NCI-H1092 treated with DMSO at 0.1 percent for 48 hours (cell line): ENCODE measurements around the gene PLD3.
A peak's percentile ranks its signal among the peaks of the same experiment; 100 is the strongest.

Experiments used
- DNase-seq: peaks from one replicate; lab custom pipeline; 2025; lab: John Stamatoyannopoulos, UW

Gene PLD3

DNA sequence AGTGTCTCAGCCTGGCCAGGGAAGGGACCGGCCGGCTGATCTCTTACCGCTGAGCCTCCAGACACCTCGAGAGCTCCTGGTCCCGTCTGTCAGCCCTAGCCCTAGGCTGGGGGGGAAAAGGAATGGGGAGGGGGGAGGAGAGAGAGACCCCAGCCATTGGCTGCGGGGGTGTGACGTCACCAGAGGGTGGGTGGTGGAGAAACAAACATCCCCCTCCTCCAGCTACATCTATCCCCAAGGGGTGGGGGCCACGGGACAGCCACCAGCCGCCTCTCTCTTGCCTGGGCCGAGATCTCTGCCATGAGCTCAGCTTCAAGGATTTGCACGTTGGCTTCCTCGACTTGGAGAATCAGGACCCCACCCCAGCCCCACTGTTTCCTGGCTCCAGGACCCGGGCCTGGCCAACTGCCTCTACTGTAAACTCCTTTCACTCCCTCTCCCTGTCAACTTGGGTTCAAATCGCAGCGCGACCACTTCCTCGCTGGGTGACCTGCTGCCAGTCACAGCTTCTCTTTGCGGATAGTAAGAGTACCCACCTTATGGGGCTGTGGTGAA, 64.9 kb downstream of the PLD3 start, which contains the start of gene PRX:
Gene PRX (minus strand): TSS at position 88 of the 555 bp plus-strand sequence. CDS start 5,446 bp downstream, outside the sequence.
- DNase-seq, result no peak

DNA sequence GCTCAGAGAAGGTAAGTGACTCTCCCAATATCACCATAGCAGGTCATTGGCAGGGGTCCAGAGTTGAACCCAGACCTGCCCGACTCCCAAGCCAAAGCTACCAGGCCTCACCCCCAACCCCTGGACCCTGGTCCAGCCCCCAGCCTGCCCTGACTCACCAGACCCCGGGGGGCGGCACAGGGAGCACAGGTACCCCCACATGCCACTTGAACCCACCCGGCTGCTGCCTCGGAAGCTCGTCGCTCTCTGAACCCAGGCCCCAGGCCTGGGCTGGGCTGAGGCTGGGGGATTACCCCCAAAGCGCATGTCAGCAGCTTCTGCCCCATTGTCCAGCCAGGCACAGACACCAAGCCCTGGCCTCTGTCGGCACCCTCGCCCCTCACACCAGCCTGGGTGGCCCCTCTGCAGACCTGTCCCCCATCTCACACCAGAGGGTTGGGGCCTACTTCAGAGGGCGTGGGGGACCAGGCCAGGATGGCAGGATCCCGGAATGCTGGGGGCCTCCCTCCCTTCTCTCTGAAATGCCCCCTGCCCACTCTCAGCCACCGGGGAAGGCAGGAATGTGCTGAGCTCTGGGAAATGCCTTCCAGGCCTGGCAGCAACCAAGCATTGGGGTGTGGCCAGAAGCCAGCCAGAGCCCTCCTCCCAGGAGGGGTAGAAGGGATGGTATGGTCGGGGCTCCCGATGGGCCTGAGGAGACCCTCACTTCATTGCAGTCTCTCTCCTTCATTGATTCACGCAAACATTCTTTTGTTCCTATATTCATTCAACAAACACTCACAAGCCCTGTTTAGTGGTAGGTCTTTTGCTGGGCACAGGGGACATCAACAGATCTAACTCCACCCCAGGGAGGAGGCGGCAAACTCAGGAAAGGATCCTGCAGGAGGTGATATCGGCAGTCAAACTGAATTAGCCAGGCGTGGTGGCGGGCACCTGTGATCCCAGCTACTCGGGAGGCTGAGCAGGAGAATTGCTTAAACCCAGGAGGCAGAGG, 66.3 kb downstream of the PLD3 start:
- DNase-seq, result no peak

DNA sequence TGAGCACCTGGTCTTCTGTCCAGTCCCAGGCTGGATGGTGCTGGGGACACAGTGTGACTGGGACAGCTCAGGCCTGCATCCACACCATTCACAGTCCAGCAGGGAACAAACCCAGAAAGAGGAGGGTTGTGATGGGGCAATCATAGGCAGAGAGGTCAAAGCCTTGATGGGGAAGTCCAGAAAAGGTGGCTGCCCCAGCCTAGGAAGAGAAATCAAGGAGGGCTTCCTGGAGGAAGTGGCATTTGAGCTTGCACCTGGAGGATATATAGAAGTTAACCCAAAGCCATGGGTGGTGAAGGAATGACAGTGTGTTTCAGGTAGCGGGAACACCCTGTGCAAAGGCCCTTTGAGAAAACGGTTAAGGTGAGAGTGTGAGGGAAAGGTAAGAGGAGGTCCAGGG, 67.3 kb downstream of the PLD3 start:
- no peak for DNase-seq

DNA sequence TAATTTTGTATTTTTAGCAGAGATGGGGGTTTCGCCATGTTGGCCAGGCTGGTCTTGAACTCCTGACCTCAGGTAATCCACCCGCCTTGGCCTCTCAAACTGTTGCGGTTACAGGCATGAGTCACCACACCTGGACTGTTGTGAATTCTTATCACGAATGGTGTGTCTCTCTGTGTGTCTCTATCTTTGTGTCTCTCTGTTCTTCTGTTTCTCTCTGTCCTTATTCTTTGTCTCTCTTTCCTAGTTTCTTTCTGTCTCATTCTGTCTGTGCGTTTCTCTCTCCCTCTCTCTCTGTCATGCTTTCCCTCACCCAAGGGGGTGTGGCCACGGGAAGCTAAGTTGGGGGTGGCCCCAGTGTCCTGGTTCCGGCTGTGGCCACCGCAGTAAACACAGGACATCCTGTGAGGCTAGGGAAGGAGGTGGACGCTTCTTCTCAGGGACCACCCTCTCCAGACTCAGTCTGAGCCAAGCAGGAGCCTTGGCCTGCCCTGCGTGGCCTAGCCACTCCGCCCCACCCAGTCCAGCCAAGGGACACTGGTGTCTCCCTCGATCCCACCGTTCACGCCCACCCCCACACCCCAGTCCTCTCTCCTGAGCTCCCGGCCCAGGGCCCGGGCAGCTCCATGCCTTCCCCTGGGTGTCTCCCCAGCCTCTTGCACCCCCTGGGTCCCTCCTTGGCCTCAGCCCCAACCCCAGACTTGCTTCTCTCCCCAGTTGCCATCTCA, 68.6 kb downstream of the PLD3 start:
- DNase-seq, result no peak

DNA sequence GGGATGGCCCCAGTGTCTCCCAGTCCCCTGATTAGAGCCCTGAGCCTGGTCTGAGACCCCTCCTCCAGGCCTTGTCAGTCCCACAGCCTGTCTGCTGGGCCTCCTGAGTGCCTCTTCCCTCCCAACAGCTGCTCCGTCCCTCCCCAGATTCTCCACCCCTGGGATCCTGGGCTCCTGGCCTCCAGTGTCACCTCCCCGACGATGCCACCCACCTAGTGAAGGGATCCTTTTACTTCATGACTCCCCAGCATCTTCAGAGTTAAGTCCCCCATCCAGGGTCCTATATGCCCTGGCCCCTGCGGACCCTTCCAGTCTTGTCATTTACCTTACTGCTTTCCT, 69.1 kb downstream of the PLD3 start:
- DNase-seq, result no peak

DNA sequence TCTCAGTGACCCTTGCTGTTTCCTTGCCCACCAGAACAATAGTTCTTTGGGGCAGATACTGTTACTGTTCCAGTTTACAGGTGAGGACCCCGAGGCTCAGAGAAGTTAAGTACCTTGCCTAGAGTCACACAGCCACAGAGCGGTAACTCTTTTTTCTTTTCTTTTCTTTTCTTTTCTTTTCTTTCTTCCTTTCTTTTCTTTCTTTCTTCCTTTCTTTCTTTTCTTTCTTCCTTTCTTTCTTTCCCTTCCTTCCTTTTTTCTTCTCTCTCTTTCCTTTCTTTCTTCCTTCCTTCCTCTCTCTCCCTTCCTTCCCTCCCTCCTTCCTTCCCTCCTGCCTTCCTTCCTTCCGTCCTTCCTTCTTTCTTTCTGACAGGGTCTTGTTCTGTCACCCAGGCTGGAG, 69.5 kb downstream of the PLD3 start:
- no peak for DNase-seq

DNA sequence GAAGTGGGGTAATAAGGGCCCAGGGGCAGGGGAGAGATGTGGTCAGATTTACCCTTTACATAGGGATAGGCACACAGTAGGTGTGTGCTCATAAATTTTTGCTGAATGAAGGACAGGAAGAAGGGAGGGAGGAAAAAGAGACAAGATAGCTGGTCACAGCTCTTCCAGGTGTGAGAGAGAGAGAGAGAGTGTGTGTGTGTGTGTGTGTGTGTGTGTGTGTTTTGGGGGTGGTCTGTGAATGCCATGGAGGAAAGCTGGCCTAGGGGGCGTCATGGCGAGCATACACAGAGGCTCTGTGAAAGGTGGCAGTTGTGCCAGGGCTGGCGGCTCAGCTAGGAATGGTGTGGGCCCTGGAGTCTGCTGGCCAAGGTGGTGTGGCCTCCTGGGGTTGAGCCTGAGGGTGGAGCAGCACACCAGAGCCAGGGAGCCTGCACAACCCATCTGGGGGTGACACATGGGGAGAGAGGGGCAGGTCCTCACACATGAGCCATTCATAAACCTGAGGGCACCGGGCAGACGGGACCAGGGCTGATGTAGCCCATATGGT, 70.6 kb downstream of the PLD3 start:
- DNase-seq, result no peak

DNA sequence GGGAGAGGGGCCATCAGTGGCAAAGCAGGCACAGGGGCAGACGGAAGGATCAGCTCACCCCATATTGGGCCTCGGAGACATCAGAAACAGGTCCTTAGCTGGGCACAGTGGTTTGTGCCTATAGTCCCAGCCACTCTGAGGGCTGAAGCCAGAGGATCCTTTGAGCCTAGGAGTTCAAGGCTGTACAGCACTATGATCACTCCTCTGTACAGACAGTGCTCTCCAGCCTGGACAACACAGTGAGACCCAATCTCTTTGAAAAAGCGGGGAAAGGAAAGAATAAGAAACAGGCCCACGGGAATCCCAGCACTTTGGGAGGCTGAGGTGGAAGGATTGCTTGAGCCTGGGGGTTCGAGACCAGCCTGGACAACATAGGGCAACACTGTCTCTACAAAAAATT, 71.3 kb downstream of the PLD3 start:
- DNase-seq, result no peak

DNA sequence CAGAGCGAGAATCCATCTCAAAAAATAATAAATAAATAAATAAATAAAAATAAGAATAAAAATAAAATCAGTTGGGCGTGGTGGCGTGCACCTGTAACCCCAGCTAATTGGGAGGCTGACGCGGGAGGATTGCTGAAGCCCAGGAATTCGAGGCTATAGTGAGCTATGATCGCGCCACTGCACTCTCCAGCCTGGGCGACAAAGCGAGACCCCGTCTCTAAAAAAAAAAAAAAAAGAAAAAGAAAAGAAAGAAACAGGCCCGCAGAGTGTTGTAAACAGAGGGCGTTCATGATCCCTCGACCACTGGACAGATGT, 71.9 kb downstream of the PLD3 start:
- no peak for DNase-seq

DNA sequence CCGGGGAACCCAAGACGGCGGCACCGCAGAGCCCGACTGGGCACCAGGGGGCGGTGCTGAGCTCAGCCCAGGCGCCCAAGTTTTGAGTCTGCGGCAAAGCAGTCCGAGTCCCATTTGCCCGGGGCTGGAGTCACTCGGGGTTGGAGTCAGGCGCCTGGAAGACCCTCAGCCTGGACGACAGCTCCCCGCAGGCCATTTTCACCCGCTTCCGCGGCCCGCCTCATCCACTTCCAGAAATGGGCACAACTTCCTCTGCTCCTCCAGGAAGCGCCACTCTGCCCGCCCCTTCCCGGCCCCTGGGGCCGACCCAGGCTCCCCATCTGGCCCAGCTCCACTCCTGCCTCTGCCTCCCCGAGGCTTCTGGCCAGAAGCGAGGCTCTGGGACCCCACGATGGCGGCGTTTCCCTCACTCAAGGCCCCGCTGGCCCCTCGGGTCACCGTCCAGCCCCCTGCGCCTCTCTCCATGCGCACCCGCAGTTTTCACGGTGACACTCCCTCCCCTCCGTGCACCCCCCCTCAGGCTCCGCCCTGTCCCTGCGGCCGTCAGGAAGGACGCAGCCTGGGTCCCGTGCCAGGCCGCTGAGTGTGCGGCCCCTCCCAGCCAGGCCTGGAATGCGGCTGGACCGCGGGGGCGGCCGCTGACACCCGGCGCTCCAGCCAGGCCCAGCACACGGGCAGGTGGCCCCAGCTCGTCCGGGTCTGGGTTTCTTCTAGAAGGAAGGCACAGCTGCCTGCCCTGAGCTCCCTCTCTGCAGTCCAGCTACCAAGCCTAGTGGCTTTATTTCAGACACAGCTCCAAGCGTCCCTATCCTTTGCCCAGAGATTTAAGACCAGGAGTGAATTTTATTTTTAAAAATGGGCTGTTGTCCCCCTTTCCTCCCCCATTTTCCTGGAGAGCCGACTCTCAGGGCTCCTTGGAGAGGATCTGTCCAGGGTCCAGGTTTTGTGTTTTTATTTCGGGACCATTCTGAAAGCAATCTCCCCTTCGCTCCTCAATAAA, 72.6 kb downstream of the PLD3 start:
- peak; percentile 73 for DNase-seq

DNA sequence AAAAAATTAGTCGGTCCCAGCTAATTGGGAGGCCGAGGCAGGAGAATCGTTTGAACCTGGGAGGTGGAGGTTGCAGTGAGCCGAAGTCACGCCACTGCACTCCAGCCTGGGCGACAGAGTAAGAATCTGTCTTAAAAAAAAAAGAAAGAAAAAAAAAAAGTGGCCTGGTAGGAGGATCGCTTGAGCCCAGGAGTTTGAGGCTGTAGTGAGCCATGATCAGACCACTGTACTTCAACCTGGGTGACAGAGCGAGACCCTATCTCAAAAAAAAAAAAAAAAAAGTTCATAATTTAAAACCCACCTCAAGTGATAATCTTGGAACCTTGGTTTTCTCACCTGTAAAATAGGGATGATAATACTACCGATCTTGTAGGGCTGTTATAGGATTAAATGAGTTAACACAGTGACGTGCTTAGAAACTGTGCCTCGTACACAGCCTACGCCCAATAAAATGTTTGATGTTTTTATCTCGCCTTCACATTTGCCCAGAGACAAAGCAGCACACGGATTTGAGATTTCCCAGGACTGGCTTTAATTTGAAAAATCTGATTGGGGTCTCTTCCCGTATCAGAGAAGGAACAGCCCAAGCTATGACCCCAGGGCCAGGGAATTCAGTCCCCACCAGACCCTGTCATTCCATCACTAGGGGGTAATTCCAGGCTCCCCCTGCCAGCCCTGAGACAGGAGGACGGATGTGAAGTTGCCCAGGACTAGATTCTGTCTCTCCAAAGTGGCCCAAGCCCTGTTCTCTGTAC, 73.7 kb downstream of the PLD3 start:
- DNase-seq, result no peak

DNA sequence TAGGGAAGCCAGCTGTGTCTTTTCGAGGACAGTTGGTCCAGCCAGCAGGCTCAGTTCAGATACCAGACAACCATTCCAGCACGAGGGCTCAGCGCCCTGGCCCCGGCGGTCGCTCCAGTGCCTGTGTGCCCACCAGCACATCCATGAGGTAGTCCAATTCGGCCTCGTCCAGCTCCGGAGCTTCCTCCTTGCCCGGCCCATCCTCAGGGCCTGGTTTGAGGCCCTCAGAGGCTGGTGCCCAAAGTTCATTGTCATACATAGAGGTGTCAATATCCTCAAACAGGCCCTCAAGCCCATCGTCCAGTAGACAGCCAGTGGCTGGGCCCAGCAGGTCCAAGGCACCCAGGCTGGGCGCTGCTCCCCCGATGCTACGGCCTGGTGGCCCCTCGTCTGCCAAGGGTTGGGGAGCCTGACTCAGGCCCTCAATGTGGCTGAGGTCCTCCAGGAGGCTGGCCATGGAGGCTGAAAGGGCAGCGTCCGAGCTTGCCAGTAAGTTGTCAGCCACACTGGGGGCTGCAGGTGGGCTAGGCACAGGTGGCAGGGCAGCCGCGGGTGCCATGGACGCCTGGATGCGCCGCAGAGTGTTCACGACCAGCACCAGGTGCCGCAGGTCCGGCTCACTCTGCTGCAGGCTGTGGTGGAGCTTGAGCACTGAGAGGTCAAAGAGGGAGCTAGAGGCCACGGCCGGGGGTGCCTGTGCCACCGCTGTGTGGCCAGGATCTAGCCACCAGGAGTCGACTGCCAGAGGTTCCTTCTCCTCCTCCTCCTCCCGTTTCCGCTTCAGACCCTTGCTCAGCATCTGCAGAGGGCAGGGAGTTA, 74.5 kb downstream of the PLD3 start:
- DNase-seq, result no peak

DNA sequence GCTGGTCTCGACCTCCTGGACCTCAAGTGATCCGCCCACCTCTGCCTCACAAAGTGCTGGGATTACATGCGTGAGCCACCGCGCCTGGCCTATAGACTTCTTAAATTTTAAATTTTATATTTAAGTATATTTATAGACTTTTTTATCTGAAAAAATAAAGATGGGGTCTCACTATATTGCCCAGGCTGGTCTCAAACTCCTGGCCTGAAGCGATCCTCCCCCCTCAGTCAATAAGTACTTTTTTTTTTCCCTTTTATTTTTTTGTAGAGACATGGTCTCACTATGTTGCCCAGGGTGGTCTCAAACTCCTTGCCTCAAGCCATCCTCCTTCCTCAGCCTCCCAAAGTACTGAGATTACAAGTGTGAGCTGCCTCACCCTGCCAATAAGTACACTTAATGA, 75.4 kb downstream of the PLD3 start:
- DNase-seq, result no peak

DNA sequence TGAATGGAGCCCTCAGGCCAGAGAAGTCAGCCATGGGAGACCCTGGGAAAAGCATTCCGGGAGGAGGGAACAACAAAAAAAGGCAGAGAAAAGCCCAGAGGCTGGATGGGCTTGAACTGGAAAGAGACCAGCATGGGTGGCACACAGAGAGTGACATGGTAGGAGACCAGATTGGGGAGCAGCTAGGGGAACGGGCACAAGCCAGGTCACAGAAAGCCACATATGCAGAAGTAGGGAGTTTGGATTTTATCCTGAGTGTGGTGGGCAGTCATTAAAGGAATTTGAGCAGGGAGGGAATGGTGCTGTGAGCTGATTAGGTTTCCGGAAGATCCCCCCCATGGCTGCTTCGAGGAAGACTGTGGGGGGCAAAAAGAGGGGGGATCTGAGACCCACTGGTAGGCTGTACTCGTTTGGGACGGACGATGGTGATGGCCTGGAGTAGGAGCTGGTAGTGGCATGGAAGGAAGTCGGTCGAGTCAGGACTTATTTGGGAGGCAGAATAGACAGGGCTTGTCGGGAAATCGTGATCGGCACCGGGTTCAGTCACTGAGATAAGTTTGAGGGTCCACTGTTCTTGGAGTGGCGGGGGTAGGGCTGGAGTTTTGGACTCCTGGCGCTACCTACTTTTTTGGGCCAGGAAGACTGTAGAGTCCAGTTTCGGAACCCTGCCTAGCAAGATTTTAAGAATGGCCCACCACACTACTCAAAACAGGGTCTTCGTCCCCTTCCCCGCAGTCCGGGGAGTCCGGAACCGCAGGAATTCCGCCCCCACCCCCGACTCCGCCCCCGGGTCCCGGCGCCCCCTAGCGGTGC, 76.3 kb downstream of the PLD3 start:
- DNase-seq, result no peak

DNA sequence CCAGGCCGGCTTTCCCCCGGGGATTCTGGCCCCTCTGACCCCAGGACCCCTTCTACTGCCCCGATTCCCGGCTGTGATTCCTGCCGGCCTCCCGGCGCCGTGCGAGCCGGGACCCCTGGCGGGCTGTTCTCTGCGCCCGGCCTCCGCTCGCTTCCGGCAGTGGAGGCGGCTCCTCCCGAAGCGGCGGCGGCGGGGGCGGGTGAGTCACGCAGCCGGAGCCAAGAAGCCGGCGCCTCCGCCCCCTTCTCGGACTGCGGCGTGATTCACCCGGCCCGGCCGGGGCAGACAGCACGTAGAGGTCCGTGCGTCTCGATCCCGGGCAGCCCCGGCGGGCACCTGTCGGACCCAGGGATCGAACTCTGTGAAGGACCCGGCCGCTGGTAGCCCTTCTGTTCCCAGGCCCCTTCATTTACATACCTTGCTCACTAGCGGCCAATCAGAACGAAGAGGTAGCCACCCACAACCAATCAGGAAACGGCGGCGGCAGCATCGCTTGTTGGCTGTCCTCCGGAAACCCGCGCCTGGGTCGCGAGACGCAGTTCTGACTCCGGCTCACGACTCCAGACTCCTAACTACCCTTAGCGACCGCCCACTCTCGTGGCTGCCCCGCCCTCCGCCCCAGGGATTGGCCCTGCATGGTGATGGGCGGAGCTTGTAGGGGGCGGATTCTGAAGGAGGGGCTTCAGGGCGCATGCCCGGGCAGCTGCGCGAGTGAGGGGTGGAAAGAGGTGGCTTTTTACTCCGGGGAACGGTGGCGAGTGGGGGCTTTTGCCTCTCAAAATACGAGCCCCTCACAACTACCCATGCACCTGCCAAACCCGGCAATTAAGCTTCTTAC, 77.2 kb downstream of the PLD3 start, which contains the start of gene SERTAD1:
Gene SERTAD1 (minus strand): TSS at position 543 of the 838 bp plus-strand sequence. CDS start 2,446 bp downstream, outside the sequence.
- peak; percentile 97 for DNase-seq
